Mucosa of descending colon (tissue), 3 donors: ENCODE measurements around the gene BTBD19. TPM values are rescaled to one million over a fixed set of nuclear protein-coding genes. Genes with fewer than 3 reads are reported as not detected.

Experiments used
- ATAC-seq: fragments of 200-7000 bp; cut with Tn5 transposase; one replicate; pipeline ENCODE4 v1.9.1; 2020; ENCODE audit warnings: mild to moderate bottlenecking, moderate library complexity
- DNase-seq, 3 donors: peaks; one replicate each; pipeline ENCODE4 v3.0.0-alpha.2; 2020
- H3K36me3 ChIP-seq: fragments of 200-600 bp; one replicate; pipeline ENCODE4 v1.8.0; 2021; ENCODE audit warnings: low read depth, mild to moderate bottlenecking
- H3K4me1 ChIP-seq: fragments of 200-600 bp; one replicate; pipeline ENCODE4 v1.8.0; 2021; ENCODE audit warnings: low read depth, mild to moderate bottlenecking
- H3K4me3 ChIP-seq: fragments of 200-600 bp; one replicate; pipeline ENCODE4 v1.8.0; 2021; ENCODE audit warnings: mild to moderate bottlenecking
- H3K9me3 ChIP-seq: fragments of 200-600 bp; one replicate; pipeline ENCODE4 v1.8.0; 2021; ENCODE audit warnings: mild to moderate bottlenecking
- intact Hi-C, 2 donors: fragments of 100-400 bp; cut with DNase I in 1 of 2; cut with micrococcal nuclease in 1 of 2; formaldehyde crosslinking; loops; one replicate each; pipeline versions ENCODE4 v1.11.0 to v1.11.1; 2022; cut with DNase I, micrococcal nuclease
- total RNA-seq, 3 donors: library from RNA; stranded (reverse); fragmentation: NEBNext Ultra II Directional in 2 of 3; extraction: Animal tissue kit (Norgen Biotek cat#: 25700) in 2 of 3; gene quantifications; one replicate each; pipeline versions ENCODE4 v1.2.1 to v1.2.4, GENCODE V29; 2021 to 2023
- TF ChIP-seq, protein P1 (sequence below): fragments of 200-600 bp; IDR thresholded peaks from one replicate; pipeline ENCODE4 v1.8.0; 2022; ENCODE audit warnings: antibody characterized with exemption, mild to moderate bottlenecking
- donor health status: DM: no; HTN: no; CAD: no; lungs with moderate emphysema.
- donor health status: DM: no; HTN: no; CAD: no.
- donor health status: DM: no; HTN: yes; CAD: no.

The BTBD19 gene
- total RNA-seq, 3 donors from 2014 or later, result 2.8 to 4.4 (median 3.2) TPM

DNA sequence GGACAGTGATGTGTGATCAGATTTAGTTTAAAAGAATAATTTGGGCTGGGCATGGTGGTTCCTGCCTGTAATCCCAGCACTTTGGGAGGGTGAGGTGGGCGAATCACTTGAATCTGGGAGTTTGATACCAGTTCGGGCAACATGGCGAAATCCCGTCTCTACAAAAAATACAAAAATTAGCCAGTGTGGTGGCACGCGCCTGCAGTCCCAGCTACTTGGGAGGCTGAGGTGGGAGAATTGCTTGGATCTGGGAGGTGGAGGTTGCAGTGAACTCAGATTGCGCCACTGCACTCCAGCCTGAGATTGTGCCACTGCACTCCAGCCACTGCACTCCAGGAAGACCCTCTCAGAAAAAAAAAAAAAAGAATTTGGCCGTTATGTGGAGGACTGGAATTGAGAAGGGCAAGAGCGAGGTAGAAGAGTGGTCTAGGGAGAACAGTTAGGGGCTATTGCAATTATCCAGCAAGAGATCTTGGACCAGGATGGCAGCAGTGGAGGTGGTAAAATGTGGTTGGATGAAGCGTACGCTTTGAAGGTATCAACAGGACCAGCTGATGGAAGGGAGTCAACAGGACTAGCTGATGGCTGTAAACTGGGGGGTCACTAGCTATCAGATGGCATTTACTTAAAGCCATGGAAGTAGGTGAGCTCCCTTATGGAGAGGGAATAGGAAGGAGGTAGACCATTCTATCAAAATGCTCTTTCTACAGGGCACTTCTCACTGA, 9.6 kb downstream of the BTBD19 start:
- peaks cover 8% of the 10 kb centered on the region for H3K4me1 ChIP-seq
- ATAC-seq (no peak), DNase-seq (peak in 1 of 3 donors; percentile 23)
- no peaks in the 10 kb centered on the region for H3K36me3 ChIP-seq
- TF ChIP-seq, protein P1, sequence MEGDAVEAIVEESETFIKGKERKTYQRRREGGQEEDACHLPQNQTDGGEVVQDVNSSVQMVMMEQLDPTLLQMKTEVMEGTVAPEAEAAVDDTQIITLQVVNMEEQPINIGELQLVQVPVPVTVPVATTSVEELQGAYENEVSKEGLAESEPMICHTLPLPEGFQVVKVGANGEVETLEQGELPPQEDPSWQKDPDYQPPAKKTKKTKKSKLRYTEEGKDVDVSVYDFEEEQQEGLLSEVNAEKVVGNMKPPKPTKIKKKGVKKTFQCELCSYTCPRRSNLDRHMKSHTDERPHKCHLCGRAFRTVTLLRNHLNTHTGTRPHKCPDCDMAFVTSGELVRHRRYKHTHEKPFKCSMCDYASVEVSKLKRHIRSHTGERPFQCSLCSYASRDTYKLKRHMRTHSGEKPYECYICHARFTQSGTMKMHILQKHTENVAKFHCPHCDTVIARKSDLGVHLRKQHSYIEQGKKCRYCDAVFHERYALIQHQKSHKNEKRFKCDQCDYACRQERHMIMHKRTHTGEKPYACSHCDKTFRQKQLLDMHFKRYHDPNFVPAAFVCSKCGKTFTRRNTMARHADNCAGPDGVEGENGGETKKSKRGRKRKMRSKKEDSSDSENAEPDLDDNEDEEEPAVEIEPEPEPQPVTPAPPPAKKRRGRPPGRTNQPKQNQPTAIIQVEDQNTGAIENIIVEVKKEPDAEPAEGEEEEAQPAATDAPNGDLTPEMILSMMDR, result no peak
- intact Hi-C loops, result no loop called here
- no peaks in the 10 kb centered on the region for H3K9me3 ChIP-seq
- no peak overlapping the region for H3K4me3 ChIP-seq

DNA sequence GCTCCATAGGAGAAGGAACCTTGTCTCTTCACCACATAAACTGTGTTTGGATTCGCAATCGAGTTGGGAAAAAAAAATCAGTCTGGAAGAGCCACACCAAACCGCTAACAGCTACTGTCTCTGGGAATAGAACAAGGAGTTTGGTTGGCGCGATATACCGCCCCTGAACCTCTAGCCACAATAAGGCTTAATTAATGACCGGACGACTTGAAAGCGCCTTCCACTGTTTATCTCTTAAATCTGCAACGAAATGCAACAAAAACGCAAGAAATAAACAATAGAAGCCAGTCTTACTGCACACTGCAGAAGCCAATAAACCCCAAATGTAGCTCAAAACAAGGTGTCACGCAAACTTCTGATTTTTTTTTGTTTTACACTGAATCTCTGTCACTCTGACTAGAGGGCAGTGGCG, 10.9 kb downstream of the BTBD19 start:
- peak; percentile 3 for ATAC-seq
- Histone ChIP-seq H3K36me3 (no peaks in the 10 kb centered on the region), H3K4me3 (no peak overlapping the region), H3K9me3 (no peaks in the 10 kb centered on the region), H3K4me1 (peaks cover 8% of the 10 kb centered on the region)
- DNase-seq, result no peak
- intact Hi-C loops, result no loop called here
- TF ChIP-seq, protein P1, result no peak

DNA sequence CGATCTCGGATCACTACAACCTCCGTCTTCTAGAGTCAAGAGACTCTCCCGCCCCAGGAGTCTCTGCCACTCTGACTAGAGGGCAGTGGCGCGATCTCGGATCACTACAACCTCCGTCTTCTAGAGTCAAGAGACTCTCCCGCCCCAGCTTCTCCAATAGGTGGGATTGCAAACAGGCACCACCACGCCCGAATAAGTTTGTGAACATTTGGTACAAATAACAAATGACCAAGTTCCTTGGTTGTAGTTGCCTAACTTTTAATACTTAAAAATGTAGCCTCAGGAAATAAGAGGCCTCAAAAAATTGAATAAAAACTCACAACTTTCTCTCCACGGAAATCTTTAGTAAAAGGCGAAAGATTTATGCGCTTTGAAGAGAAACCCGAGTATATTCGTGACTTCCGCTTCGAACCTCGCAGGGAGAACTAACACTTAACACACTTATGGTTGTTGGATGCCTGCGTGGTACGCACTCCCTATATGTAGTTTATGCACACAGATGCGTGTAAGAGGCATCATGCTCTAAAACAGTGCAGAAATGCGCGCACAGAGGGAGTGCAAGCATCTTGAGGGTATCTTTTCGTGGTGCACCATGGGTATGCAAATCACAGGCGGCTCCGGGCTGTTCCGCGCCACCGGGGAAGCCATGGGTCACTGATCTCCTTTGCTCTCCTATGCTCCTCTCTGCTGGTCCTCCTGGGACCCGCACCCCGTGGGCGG, 11.4 kb downstream of the BTBD19 start:
- Histone ChIP-seq H3K4me1 (peaks cover 5% of the 10 kb centered on the region), H3K4me3 (peak overlapping the region; percentile 4), H3K36me3 (no peaks in the 10 kb centered on the region), H3K9me3 (no peaks in the 10 kb centered on the region)
- DNase-seq (peak; percentile 85 to 90 (median 87)), ATAC-seq (peak; percentile 90)
- intact Hi-C loops, result no loop called here
- TF ChIP-seq, protein P1, result no peak

DNA sequence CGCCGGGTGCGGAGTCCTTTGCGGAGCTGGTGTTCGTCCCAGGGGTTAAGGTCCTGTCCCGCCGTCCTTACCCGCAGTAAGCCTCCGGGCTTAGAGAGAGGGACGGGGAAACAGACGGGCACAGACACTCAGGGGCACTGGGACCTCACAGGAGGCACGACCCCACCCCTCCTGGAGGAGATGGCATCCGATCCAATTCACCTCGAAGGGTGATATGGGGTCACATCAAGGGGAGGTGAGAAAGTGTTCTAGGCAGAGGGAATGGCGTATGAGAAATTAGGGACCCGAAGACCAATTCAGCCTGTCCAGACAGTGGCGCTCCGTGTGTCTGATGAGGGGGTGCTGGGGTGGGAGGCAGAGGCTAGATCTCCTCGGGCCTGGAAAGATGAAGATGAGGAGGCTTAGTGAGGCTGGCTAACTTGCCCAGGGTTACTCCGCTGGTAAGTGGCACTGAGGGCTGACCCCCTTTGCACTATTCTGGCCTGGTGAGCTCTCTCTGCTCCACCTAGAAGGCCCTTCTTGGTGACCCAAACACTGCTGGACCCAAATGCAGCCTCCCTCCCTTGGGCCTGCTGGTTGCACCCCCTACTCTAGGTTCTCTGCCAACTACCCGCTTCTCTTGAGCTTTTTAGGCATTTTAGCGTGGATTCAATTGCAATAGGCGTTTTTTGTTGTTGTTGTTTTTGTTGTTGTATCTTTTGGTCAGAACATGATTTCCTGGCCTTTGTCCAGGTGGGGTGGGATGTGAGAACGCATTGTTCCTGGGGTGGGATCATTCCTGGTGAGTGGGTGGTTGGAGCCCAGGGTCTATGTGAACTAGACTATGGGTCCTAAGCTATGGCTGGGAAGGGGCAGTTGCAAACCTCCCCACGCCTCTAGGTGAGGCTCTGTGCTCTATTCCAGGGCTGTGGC, 12.3 kb downstream of the BTBD19 start:
- H3K36me3 ChIP-seq, result no peaks in the 10 kb centered on the region
- H3K4me3 ChIP-seq, result peak overlapping the region; percentile 4
- peak; percentile 11 for ATAC-seq
- intact Hi-C loops, result no loop called here
- no peaks in the 10 kb centered on the region for H3K9me3 ChIP-seq
- H3K4me1 ChIP-seq, result peaks cover 5% of the 10 kb centered on the region
- TF ChIP-seq, protein P1, result no peak
- peak in 1 of 3 donors; percentile 32 for DNase-seq

DNA sequence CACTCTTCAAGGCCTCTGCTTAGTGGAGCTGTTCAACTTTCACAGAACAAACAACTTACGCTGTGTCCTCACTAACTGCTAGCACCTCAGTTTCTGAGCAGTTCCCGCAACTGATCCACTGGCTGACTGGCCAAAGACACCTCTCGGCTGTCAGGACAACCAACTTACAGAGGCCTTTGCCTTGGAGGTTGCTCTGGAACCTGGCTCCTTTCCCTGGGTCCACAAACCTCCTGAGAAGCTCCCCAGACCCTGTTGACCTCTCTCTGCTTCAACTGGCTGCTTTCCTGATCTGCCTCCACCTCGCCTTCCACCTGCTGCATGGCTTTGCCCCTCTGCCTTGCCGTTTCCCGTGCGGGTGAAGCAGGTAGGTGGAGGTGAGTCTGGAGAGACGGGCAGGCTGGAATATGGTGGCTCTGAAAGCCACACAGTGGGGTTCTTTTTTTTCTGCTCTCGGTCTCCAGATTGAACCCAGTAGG, 13.0 kb downstream of the BTBD19 start:
- Histone ChIP-seq H3K4me1 (peaks cover 5% of the 10 kb centered on the region), H3K36me3 (no peaks in the 10 kb centered on the region), H3K9me3 (no peaks in the 10 kb centered on the region), H3K4me3 (no peak overlapping the region)
- TF ChIP-seq, protein P1, result no peak
- intact Hi-C loops, result no loop called here
- DNase-seq, result peak in 1 of 3 donors; percentile 45
- no peak for ATAC-seq
